ENCODE results near the gene SPRR3. TPM values are rescaled to one million over a fixed set of nuclear protein-coding genes. Genes with fewer than 3 reads are reported as not detected.

SPRR3 gene
- under 1 TPM in 1 of 2 donors, not detected in 1; 0.34 TPM for total RNA-seq

GRCh38 chr1:153001382-153001781, at the start of gene SPRR3:
SPRR3 (plus strand) TSS chr1:153001749; CDS start chr1:153003021, 1,272 bp downstream.

GRCh38 chr1:152970495-152970894, 31.1 kb upstream of the SPRR3 start, which contains the start of gene SPRR4:
SPRR4 (plus strand) TSS chr1:152970648; CDS start chr1:152971891, 1,243 bp downstream.

GRCh38 chr1:152983743-152984142, 17.8 kb upstream of the SPRR3 start, which contains the start of gene SPRR1A:
SPRR1A (plus strand) TSS chr1:152984081; CDS start chr1:152985231, 1,150 bp downstream.

GRCh38 chr1:153030895-153031294, 29.3 kb downstream of the SPRR3 start, which contains the start of gene SPRR1B:
SPRR1B (plus strand) TSS chr1:153031203; CDS start chr1:153032346, 1,143 bp downstream.

GRCh38 chr1:153040950-153041631, 39.5 kb downstream of the SPRR3 start, which contains the start of gene SPRR2D:
SPRR2D (minus strand) TSS chr1:153041120; CDS start chr1:153040346, 774 bp downstream.

Small RNA genes within 50 kb of the gene (small RNA-seq; reads per million reads assigned to genes)
- gene AL356867.1 = 0 reads per million in 2 donors
- gene RF00322 = 0 reads per million in 2 donors
- gene SPRR1A = 0 reads per million in 2 donors

Other genes starting within 250 kb of the SPRR3 start
- not detected for gene KPRP, start 243.7 kb upstream of the SPRR3 start, total RNA-seq
- gene LCE1F, start 226.6 kb upstream of the SPRR3 start, total RNA-seq = not detected
- not detected for gene LCE1E, start 215.5 kb upstream of the SPRR3 start, total RNA-seq
- gene LCE1D, start 205.0 kb upstream of the SPRR3 start, total RNA-seq = not detected
- not detected for gene LCE1C, start 195.1 kb upstream of the SPRR3 start, total RNA-seq
- gene LCE1B, start 189.8 kb upstream of the SPRR3 start, total RNA-seq = not detected
- gene LCE1A, start 174.3 kb upstream of the SPRR3 start, total RNA-seq = not detected
- not detected for gene LCE6A, start 158.9 kb upstream of the SPRR3 start, total RNA-seq
- not detected for gene LCE7A, start 141.8 kb upstream of the SPRR3 start, total RNA-seq
- gene SMCP, start 123.4 kb upstream of the SPRR3 start, total RNA-seq = not detected
- gene IVL, start 93.2 kb upstream of the SPRR3 start, total RNA-seq = not detected
- gene SPRR5, start 54.5 kb upstream of the SPRR3 start, total RNA-seq = not detected
- not detected for gene SPRR4, start 31.1 kb upstream of the SPRR3 start, total RNA-seq
- gene SPRR1A, start 17.7 kb upstream of the SPRR3 start, total RNA-seq = not detected
- gene SPRR1B, start 29.5 kb downstream of the SPRR3 start, total RNA-seq = not detected
- gene SPRR2D, start 39.4 kb downstream of the SPRR3 start, total RNA-seq = not detected
- not detected for gene SPRR2A, start 55.8 kb downstream of the SPRR3 start, total RNA-seq
- not detected for gene SPRR2B, start 69.9 kb downstream of the SPRR3 start, total RNA-seq
- not detected for gene SPRR2E, start 92.8 kb downstream of the SPRR3 start, total RNA-seq
- gene SPRR2F, start 111.8 kb downstream of the SPRR3 start, total RNA-seq = not detected
- not detected for gene SPRR2G, start 149.1 kb downstream of the SPRR3 start, total RNA-seq
- gene LELP1, start 201.7 kb downstream of the SPRR3 start, total RNA-seq = not detected
- not detected for gene PRR9, start 215.8 kb downstream of the SPRR3 start, total RNA-seq

Data from melanocyte of skin (primary cell).